SW 1271 (cell line): Measurements from ENCODE around the gene ZEB1.
"Not testable (repeated sequence)": the region's sequence is repeated elsewhere in the genome, so short reads cannot be mapped to it uniquely, and the experiment has no call there.

Source experiments
- DNase-seq, 2 experiments: peaks; one replicate each; lab custom pipeline; 2025; lab: John Stamatoyannopoulos, UW

ZEB1 gene

GRCh38 chr10:31366703-31367102 is 47.7 kb downstream of the ZEB1 start:
- no peak for DNase-seq

DNA sequence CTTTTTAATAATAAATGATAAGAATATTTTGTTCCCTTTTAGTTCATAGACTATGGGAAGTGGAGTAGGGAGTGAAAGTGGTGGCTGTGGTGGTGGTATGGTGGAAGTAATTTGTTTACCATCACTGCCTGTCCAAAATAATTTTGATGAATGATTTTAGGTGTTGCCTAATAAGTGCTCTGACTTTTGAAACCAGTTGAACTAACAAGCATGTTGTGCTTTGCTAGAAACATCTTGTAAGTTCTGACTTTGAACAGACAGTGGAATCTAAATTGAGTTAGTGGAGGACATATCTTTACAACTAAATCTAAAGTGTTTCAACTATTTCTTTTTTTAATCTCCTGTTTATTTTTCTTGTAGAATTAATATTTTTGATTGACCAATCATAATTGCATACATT is 49.7 kb downstream of the ZEB1 start:
- no peak for DNase-seq

DNA sequence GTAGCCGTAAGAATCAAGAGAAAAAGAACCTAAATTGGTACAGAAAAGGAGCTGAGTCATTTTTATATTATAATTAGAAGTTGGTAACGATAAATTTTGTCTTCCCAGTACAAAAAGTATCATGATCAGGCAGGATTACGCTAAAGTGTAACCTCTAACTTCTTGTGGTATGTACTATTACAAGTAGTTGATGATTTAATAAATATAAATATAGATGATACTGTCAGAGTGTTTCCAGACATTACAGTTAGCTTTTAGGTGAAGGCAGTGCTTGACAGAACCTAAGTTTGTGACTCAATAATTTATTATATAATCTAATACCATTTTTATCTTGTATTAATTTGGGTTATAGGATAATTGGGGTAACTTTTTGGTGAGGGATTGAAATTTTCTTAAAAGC is 53.4 kb downstream of the ZEB1 start:
- DNase-seq = no peak

- DNase-seq = no peak
Measured at GRCh38 chr10:31374146-31374696, 55.2 kb downstream of the ZEB1 start.

- no peak for DNase-seq
Measured at GRCh38 chr10:31381171-31381570, 62.2 kb downstream of the ZEB1 start.

DNA sequence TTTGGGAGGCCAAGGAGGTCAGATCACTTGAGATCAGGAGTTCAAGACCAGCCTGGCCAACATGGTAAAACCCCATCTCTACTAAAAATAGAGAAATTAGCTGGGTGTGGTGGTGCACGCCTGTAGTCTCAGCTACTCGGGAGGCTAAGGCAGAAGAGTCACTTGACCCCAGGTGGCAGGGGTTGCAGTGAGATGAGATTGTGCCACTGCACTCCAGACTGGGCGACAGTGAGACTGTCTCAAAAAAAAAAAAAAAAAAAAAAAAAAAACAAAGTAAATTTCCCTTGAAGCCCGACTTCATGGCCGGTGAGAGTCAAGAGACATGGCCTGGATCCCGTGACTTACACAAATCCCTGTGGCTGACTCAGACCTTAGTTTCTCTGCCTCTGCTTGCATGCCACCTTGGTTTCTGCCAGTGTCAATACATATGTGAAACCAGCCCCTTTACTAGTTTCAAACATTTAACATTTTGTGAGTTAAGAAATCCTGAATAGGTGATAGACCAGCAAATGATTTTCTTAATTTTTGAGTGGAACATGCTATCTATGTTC is 62.8 kb downstream of the ZEB1 start:
- no peak for DNase-seq

DNA sequence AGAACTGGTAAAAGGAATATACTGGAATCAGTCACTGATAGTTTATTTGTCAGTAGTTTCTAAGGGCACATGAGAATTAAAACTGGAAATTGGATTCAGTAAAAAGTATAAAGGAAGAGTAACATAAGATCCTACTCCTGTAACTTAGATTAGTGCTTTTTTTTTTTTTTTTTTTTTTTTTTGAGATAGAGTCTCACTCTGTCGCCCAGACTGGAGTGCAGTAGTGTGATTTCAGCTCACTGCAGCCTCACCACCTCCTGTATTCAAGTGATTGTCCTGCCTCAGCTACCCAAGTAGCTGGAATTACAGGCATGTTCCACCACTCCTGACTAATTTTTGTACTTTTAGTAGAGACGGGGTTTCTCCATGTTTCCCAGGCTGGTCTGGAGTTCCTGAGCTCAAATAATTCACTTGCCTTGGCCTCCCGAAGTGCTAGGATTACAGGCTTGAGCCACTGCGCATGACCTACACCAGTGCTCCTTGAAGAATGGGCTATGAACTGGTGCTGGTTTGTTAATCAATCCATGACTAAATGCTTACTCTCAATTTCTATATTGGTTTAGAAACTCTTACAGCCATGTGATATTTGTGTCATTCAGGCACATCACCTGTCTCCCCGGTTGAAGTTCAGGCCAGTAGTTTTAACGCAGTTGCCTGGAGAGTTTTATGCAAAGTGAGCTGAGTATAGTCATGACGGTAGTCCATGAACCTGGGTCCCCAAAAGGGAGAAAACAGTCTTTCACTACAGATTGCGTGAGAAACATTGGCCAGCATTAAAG is 65.0 kb downstream of the ZEB1 start:
- no peak for DNase-seq

- DNase-seq = no peak
Measured at GRCh38 chr10:31384589-31384949, 65.6 kb downstream of the ZEB1 start.

- DNase-seq = no peak
Measured at GRCh38 chr10:31390804-31391203, 71.8 kb downstream of the ZEB1 start.

- DNase-seq = no peak
Measured at GRCh38 chr10:31393844-31394243, 74.8 kb downstream of the ZEB1 start.

GRCh38 chr10:31395695-31396094 is 76.7 kb downstream of the ZEB1 start:
- DNase-seq = no peak

DNA sequence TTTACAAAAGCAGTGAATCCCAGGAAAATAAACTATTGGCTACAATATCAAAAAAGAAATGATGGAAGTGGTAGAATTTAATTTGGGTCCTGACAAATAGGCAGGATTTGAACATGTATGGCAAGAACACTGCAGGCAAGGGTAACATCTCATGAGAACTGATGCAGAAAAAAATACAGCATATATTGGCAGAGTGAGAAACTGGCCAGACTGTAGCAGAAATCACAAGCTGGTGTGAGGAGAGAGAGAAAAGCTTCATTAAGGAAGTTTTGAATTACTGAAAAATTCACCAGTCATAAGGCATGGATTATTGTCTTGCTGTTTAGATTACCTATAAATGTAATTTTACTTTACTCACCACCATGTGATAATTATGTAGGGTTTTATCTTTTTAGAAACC is 77.4 kb downstream of the ZEB1 start:
- no peak for DNase-seq

GRCh38 chr10:31397852-31398251 is 78.8 kb downstream of the ZEB1 start:
- no peak for DNase-seq

DNA sequence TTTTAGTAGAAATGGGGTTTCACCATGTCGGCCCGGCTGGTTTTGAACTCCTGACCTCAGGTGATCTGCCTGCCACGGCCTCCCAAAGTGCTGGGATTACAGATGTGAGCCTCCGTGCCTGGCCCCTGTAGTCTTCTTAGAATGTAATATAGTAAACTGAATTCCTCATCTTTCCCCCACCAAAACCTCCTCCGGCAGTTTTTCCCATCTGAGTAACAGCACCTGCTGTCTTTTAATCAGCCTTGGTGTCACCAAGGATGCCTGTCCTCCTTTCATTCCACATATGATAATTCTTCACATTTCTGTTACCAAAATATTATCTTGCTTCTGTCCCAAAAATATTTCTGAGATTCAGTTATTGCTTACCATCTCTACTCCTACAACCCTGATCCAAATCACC is 80.2 kb downstream of the ZEB1 start:
- no peak for DNase-seq

DNA sequence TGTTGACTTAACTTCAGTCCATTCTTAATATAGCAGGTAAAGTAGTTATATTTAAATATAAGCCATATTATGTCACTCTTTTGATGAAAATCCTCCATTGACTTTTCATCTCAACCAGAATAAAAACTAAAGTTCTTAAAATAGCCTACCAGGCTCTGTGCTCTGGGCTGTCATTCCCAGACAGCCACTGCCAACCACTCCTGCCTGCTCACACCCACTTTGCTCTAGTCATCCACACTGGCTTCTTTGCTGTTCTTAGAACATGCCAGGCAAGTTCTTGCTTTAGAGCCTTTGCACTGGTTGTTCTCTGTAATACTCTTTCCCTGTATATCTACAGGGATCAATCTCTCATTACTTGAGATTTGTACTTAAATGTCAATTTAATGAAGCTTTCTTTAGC is 80.6 kb downstream of the ZEB1 start:
- DNase-seq = no peak

GRCh38 chr10:31401287-31401686 is 82.3 kb downstream of the ZEB1 start:
- DNase-seq = no peak

- no peak for DNase-seq
Measured at GRCh38 chr10:31404640-31405039, 85.6 kb downstream of the ZEB1 start.

GRCh38 chr10:31405829-31406228 is 86.8 kb downstream of the ZEB1 start:
- not testable (repeated sequence) for DNase-seq

DNA sequence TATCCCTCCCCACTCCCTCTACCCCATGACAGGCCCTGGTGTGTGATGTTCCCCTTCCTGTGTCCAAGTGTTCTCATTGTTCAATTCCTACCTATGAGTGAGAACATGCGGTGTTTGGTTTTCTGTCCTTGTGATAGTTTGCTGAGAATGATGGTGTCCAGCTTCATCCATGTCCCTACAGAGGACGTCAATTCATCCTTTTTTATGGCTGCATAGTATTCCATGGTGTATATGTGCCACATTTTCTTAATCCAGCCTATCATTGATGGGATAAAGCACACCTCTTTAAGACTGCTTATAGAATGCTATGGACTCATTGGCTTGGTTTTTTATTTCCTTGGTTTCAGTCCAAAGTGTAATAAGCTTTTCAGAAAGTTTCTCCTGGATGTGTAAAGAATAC is 93.4 kb downstream of the ZEB1 start:
- DNase-seq = not testable (repeated sequence)

GRCh38 chr10:31413325-31413724 is 94.3 kb downstream of the ZEB1 start:
- peak in 1 of 2 experiments; percentile 15 for DNase-seq

DNA sequence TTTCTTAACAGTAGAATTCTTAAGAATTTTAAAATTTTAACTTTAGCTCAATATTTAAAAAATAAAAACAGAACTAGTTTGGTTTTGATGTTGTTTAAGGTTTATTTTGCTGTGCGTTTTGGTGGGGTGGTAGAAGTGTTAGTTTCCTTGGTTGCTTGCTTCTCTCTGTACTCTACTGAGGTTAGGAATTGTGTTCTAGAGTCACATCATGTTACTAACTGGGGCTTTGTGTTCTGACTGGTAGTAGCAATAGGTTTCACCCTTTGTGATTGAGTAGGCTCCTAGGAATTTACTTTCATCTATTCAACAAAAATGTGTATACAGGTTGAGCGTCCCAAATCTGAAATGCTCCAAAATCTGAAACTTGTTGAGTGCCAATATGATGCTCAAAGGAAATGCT is 99.5 kb downstream of the ZEB1 start:
- no peak for DNase-seq

- no peak for DNase-seq
Measured at GRCh38 chr10:31419394-31420063, 100.5 kb downstream of the ZEB1 start.

GRCh38 chr10:31421322-31421721 is 102.3 kb downstream of the ZEB1 start:
- DNase-seq = no peak
